CD14-positive monocyte (primary cell): ENCODE data around the gene HMCN1. TPM values are rescaled to one million over a fixed set of nuclear protein-coding genes. Genes with fewer than 3 reads are reported as not detected.

Experiments
- DNase-seq, 3 donors: peaks; one replicate each; pipeline ENCODE4 v3.0.0-alpha.2; 2011 to 2022
- H2AFZ ChIP-seq: 2 replicates; pipeline ENCODE4 v1.6.0; 2012; ENCODE audit warnings: mild to moderate bottlenecking, low read depth, low read length, inconsistent platforms; ENCODE audit not compliant: insufficient read depth, poor library complexity, severe bottlenecking
- H3K27ac ChIP-seq, 2 donors: 1 replicate in 1 of 2; 2 replicates in 1 of 2; pipeline ENCODE4 v1.5.1; 2012 to 2013; ENCODE audit warnings: low read length in 2 of 2, control low read depth in 1 of 2, inconsistent platforms in 1 of 2, low read depth in 1 of 2, mild to moderate bottlenecking in 1 of 2
- H3K27me3 ChIP-seq, 2 donors: one replicate each; pipeline versions ENCODE4 v1.6.0 to v1.6.1; 2011 to 2013; ENCODE audit warnings: low read length in 2 of 2; ENCODE audit not compliant: control insufficient read depth in 2 of 2, insufficient read depth in 2 of 2
- H3K36me3 ChIP-seq, 2 donors: replicated peaks in 1 of 2; 1 replicate in 1 of 2; 2 replicates in 1 of 2; pipeline versions ENCODE4 v1.5.1 to v1.6.1; 2012 to 2013; ENCODE audit warnings: low read length in 2 of 2, control low read depth in 1 of 2, inconsistent platforms in 1 of 2, mild to moderate bottlenecking in 1 of 2; ENCODE audit not compliant: insufficient read depth in 2 of 2, control insufficient read depth in 1 of 2
- H3K4me1 ChIP-seq, 2 donors: 1 replicate in 1 of 2; 2 replicates in 1 of 2; pipeline versions ENCODE4 v1.5.1 to v1.6.1; 2012 to 2013; ENCODE audit warnings: low read length in 2 of 2, control low read depth in 1 of 2, inconsistent platforms in 1 of 2, mild to moderate bottlenecking in 1 of 2, moderate library complexity in 1 of 2; ENCODE audit not compliant: insufficient read depth in 2 of 2, control insufficient read depth in 1 of 2
- H3K4me2 ChIP-seq: replicated peaks from 2 replicates; pipeline ENCODE3; 2012; ENCODE audit warnings: low read length, moderate library complexity, mild to moderate bottlenecking; ENCODE audit not compliant: poor library complexity, severe bottlenecking; ENCODE audit errors: extremely low read depth
- H3K4me3 ChIP-seq, 3 experiments: fragments of 200-600 bp in 1 of 3; sonication (generic) in 1 of 3; replicated peaks in 1 of 3; 1 replicate in 2 of 3; 2 replicates in 1 of 3; pipeline ENCODE4 v1.5.1; 2011 to 2013; ENCODE audit warnings: low read length in 3 of 3, mild to moderate bottlenecking in 3 of 3, control low read depth in 2 of 3, low read depth in 2 of 3, inconsistent platforms in 1 of 3, moderate library complexity in 1 of 3
- H3K79me2 ChIP-seq: 2 replicates; pipeline ENCODE4 v1.6.0; 2012; ENCODE audit warnings: mild to moderate bottlenecking, control low read depth, inconsistent platforms, low read length, moderate library complexity; ENCODE audit not compliant: insufficient read depth
- H3K9ac ChIP-seq: 2 replicates; pipeline ENCODE4 v1.6.0; 2017; ENCODE audit warnings: low read length, mild to moderate bottlenecking; ENCODE audit not compliant: insufficient read depth, poor library complexity, severe bottlenecking
- H3K9me3 ChIP-seq, 2 donors: replicated peaks in 1 of 2; 1 replicate in 1 of 2; 2 replicates in 1 of 2; pipeline versions ENCODE4 v1.5.1 to v1.6.1; 2012 to 2013; ENCODE audit warnings: low read length in 2 of 2, control low read depth in 1 of 2; ENCODE audit not compliant: control insufficient read depth in 1 of 2, insufficient read depth in 1 of 2
- H4K20me1 ChIP-seq: 2 replicates; pipeline ENCODE4 v1.6.0; 2012; ENCODE audit warnings: mild to moderate bottlenecking, low read length, control low read depth, moderate library complexity; ENCODE audit not compliant: insufficient read depth
- H3K27ac Mint-ChIP-seq, 7 donors: one replicate each; pipeline ENCODE4 v1.8.0; 2020; ENCODE audit warnings: mild to moderate bottlenecking in 7 of 7, mixed read lengths in 7 of 7, moderate library complexity in 6 of 7, inconsistent platforms in 2 of 7
- H3K27me3 Mint-ChIP-seq, 3 donors: one replicate each; pipeline ENCODE4 v1.8.0; 2021 to 2022; ENCODE audit warnings: low read depth in 3 of 3, mild to moderate bottlenecking in 3 of 3, mixed read lengths in 3 of 3, moderate library complexity in 3 of 3, inconsistent platforms in 1 of 3
- H3K36me3 Mint-ChIP-seq, 2 donors: one replicate each; pipeline ENCODE4 v1.8.0; 2020; ENCODE audit warnings: mixed read lengths in 2 of 2, inconsistent platforms in 1 of 2, mild to moderate bottlenecking in 1 of 2
- H3K4me1 Mint-ChIP-seq: one replicate; pipeline ENCODE4 v1.8.0; 2020; ENCODE audit warnings: mild to moderate bottlenecking, mixed read lengths
- H3K4me3 Mint-ChIP-seq, 2 donors: one replicate each; pipeline ENCODE4 v1.8.0; 2020; ENCODE audit warnings: mild to moderate bottlenecking in 2 of 2, mixed read lengths in 2 of 2, moderate library complexity in 1 of 2
- H3K9me3 Mint-ChIP-seq, 7 donors: one replicate each; pipeline ENCODE4 v1.8.0; 2020 to 2022; ENCODE audit warnings: mixed read lengths in 7 of 7, mild to moderate bottlenecking in 6 of 7, moderate library complexity in 6 of 7, inconsistent platforms in 2 of 7
- WGBS: methylation state at CpG from one replicate; pipeline ENCODE4 v1.1.5; 2013; ENCODE audit warnings: missing lambda C conversion rate; ENCODE audit not compliant: insufficient coverage; 5-methylcytosine and 5-hydroxymethylcytosine counted together
- intact Hi-C, 2 donors: fragments of 100-400 bp; cut with micrococcal nuclease; formaldehyde crosslinking; loops; one replicate each; pipeline versions ENCODE4 v1.15.0 to v1.15.1; 2023
- polyA plus RNA-seq, 3 donors: library from polyadenylated mRNA; depleted of rRNA in 1 of 3; unstranded in 2 of 3; stranded (reverse) in 1 of 3; fragments of 300-500 nt in 2 of 3; fragments of >200 nt in 1 of 3; fragmentation: Illumina TruSeq in 2 of 3; gene quantifications; 1 replicate in 2 of 3; 2 replicates in 1 of 3; pipeline ENCODE4 v1.2.3, GENCODE V29; 2012 to 2021
- TF ChIP-seq, protein P1 (sequence below): fragments of 200-600 bp; IDR thresholded peaks from one replicate; pipeline ENCODE4 v1.8.0; 2022; ENCODE audit warnings: antibody characterized with exemption, mild to moderate bottlenecking

HMCN1 gene
- polyA plus RNA-seq, 3 donors = not detected

DNA sequence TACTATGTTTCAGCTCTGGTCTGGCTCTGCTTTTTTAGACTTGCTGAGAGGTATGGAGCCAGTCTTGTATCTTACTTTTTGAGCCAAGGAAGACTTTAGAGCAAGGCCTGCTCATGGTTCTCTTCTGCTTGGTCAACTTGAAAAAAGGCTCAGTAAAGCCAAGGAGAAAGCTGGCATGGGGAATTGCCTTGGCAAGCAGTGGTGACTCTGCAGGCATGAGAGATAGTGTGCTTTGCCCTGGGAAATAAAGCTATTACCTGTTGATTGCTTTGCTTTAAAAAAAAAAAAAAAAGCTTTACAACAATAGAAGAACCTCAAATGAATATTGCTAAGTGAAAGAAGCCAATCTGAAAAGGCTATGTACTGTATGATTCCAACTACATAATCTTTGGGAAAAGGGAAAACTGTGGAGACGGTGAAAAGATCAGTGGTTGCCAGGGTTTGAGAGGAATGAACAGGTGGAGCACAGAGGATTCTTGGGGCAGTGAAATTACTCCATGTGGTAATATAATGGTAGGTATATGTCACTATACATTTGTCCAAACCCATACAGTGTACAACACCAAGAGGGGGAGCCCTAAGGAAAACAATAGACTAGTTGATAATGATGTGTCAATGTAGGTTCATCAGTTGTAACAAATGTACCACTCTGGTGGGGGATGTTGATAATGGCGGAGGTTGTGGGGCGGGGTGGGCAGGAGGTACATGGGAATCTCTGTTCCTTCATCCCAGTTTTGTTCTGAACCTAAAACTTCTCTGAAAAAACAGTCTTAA, 87.6 kb downstream of the HMCN1 start:
- no peak overlapping the region for H3K4me2 ChIP-seq
- intact Hi-C loops = no loop called here
- no peak overlapping the region for H3K4me3 ChIP-seq
- Mint-ChIP-seq H3K27me3 (peaks cover 0 to 4% (median 0%) of the 10 kb centered on the region in 3 donors), H3K4me3 (no peak overlapping the region), H3K9me3 (peaks cover 0 to 3% (median 0%) of the 10 kb centered on the region in 7 donors), H3K4me1 (no peaks in the 10 kb centered on the region), H3K36me3 (no peaks in the 10 kb centered on the region), H3K27ac (no peak overlapping the region)
- H2AFZ ChIP-seq = no peak overlapping the region
- H3K4me1 ChIP-seq = no peaks in the 10 kb centered on the region
- no peaks in the 10 kb centered on the region for H3K36me3 ChIP-seq
- H3K79me2 ChIP-seq = no peaks in the 10 kb centered on the region
- H3K9ac ChIP-seq = no peak overlapping the region
- H3K9me3 ChIP-seq = no peaks in the 10 kb centered on the region
- no peaks in the 10 kb centered on the region for H3K27me3 ChIP-seq
- no CpG with 5 or more reads among the region's 3 CpGs for WGBS
- TF ChIP-seq, protein P1, sequence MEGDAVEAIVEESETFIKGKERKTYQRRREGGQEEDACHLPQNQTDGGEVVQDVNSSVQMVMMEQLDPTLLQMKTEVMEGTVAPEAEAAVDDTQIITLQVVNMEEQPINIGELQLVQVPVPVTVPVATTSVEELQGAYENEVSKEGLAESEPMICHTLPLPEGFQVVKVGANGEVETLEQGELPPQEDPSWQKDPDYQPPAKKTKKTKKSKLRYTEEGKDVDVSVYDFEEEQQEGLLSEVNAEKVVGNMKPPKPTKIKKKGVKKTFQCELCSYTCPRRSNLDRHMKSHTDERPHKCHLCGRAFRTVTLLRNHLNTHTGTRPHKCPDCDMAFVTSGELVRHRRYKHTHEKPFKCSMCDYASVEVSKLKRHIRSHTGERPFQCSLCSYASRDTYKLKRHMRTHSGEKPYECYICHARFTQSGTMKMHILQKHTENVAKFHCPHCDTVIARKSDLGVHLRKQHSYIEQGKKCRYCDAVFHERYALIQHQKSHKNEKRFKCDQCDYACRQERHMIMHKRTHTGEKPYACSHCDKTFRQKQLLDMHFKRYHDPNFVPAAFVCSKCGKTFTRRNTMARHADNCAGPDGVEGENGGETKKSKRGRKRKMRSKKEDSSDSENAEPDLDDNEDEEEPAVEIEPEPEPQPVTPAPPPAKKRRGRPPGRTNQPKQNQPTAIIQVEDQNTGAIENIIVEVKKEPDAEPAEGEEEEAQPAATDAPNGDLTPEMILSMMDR = no peak
- no peak overlapping the region for H3K27ac ChIP-seq
- H4K20me1 ChIP-seq = no peaks in the 10 kb centered on the region
- no peak for DNase-seq

DNA sequence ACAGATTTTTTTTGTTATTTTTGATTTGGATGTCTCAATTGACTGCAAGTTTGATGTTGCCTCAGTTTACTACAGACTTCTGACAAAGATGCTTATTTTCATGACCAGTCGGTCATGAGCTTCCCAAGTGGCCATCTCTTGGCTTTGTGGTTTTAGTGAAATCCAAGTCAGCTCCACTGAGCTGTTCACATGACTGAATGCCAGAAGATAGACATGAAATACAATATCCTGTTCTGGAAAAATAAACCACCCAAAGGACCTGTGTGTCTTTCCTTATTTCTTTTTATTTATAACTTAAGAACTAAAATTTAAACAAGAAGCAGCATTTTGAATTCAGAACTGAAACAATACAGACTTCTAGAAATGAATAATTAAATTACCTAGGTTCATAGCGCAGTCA, 89.3 kb downstream of the HMCN1 start:
- Histone ChIP-seq H3K4me1 (no peaks in the 10 kb centered on the region), H3K9ac (no peak overlapping the region), H3K36me3 (no peaks in the 10 kb centered on the region), H4K20me1 (no peaks in the 10 kb centered on the region), H3K4me2 (no peak overlapping the region), H3K27me3 (no peaks in the 10 kb centered on the region), H3K27ac (no peak overlapping the region), H3K9me3 (no peaks in the 10 kb centered on the region), H3K4me3 (no peak overlapping the region), H2AFZ (no peak overlapping the region), H3K79me2 (no peaks in the 10 kb centered on the region)
- Mint-ChIP-seq H3K4me3 (no peak overlapping the region), H3K4me1 (no peaks in the 10 kb centered on the region), H3K36me3 (no peaks in the 10 kb centered on the region), H3K27ac (no peak overlapping the region), H3K27me3 (peaks cover 0 to 2% (median 0%) of the 10 kb centered on the region in 3 donors), H3K9me3 (peaks cover 0 to 3% (median 0%) of the 10 kb centered on the region in 7 donors)
- DNase-seq = no peak
- intact Hi-C loops = no loop called here
- 83% methylated on average over 1 of the region's 2 CpGs for WGBS
- TF ChIP-seq, protein P1 = no peak
